ENCODE data around the gene MYH8. TPM values are rescaled to one million over a fixed set of nuclear protein-coding genes. Genes with fewer than 3 reads are reported as not detected.

MYH8 gene
- total and polyA plus RNA-seq, 2 donors = 1.2 to 1.4 TPM

DNA sequence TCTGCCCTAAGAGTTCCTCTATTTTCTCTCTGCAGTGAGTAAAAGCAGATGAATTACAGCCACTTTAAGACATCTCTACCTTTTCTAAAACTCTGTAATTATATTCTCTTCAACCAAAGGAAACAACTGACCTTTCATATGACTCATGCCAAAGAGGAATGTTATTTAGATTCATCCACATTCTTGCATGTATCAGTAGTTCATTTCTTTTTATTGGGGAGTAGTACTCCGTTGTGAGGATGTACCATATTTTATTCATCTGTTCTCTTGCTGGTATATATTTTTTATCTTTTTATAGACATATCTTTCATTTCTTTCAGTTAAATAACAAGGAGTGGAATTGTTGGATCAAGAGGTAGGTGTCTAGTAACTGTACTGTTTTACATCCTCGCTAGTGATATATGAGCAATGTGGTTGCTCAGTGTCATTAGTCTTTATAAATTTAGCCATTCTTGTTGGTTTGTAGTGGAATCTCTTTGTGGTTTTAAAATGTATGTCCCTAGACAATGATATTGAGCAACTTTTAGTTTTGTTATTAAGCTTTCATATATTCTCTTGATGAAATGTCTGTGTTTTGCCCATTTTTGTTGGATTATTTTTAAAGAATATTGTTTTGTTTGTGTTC, 7.8 kb upstream of the MYH8 start:
- no peaks in the 10 kb centered on the region for H3K36me3 ChIP-seq (ENCODE audit: control insufficient read depth in 2 of 2, insufficient read depth in 2 of 2, low read length in 1 of 2)
- 84% methylated on average over 2 of the region's 2 CpGs for WGBS
- no peaks in the 10 kb centered on the region for H3K4me1 ChIP-seq (ENCODE audit: control insufficient read depth in 2 of 2, insufficient read depth in 2 of 2, low read length in 2 of 2)
- H3K27me3 ChIP-seq (ENCODE audit: control insufficient read depth in 2 of 2, insufficient read depth in 1 of 2, low read length in 1 of 2) = no peaks in the 10 kb centered on the region
- no peaks in the 10 kb centered on the region for H3K9me3 ChIP-seq (ENCODE audit: control insufficient read depth in 2 of 2, insufficient read depth in 1 of 2, low read length in 1 of 2)
- no peak overlapping the region for H3K27ac ChIP-seq (ENCODE audit: low read depth in 1 of 2, low read length in 1 of 2)
- no peak for DNase-seq (ENCODE audit: low read depth in 6 of 9, low spot score in 9 of 9)
- H3K4me3 ChIP-seq (ENCODE audit: low read length in 2 of 2) = no peak overlapping the region

DNA sequence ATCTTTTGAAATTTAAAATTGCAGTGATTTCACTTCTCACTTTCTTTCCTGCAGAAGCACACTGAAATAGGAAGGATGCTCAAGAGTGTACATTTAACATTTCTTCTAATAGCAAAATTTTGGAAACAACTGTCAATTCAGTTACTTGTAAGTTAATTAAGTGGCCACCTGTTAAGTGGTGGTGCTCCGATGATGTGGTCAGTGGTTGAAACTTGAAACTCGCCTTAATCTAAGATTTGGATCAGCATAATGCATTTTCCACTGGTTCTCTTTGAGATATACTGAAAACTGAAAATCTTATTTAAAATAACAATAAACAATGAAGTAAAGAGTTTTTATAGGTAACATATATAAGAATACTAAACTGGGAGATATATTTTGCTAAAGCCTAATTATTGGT, 7.0 kb upstream of the MYH8 start:
- Histone ChIP-seq H3K27me3 (ENCODE audit: control insufficient read depth in 2 of 2, insufficient read depth in 1 of 2, low read length in 1 of 2) (no peaks in the 10 kb centered on the region), H3K4me3 (ENCODE audit: low read length in 2 of 2) (no peak overlapping the region), H3K36me3 (ENCODE audit: control insufficient read depth in 2 of 2, insufficient read depth in 2 of 2, low read length in 1 of 2) (no peaks in the 10 kb centered on the region), H3K9me3 (ENCODE audit: control insufficient read depth in 2 of 2, insufficient read depth in 1 of 2, low read length in 1 of 2) (no peaks in the 10 kb centered on the region), H3K27ac (ENCODE audit: low read depth in 1 of 2, low read length in 1 of 2) (no peak overlapping the region), H3K4me1 (ENCODE audit: control insufficient read depth in 2 of 2, insufficient read depth in 2 of 2, low read length in 2 of 2) (no peaks in the 10 kb centered on the region)
- WGBS = 89% methylated on average over 2 of the region's 2 CpGs
- DNase-seq (ENCODE audit: low read depth in 6 of 9, low spot score in 9 of 9) = no peak

DNA sequence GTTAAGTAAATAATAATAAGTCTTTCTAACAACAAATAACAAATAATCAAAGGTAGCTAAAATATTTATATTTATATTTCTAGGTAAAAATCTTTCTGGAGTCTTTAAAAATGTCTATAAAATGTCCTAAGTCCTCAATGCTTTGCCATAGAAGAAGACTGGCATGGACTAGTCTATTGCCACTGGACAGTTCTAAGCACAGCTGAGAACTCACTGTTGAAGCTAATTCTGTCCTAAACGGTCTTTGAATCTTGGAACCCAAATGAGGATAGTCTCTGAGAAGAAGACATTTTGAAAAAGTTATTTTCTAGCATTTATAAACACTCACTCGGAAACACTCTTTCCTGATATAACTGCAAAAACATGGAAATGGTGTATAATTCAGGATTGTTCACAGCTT, 539 bp downstream of the MYH8 start:
- no peaks in the 10 kb centered on the region for H3K36me3 ChIP-seq (ENCODE audit: control insufficient read depth in 2 of 2, insufficient read depth in 2 of 2, low read length in 1 of 2)
- no peaks in the 10 kb centered on the region for H3K4me1 ChIP-seq (ENCODE audit: control insufficient read depth in 2 of 2, insufficient read depth in 2 of 2, low read length in 2 of 2)
- H3K27me3 ChIP-seq (ENCODE audit: control insufficient read depth in 2 of 2, insufficient read depth in 1 of 2, low read length in 1 of 2) = no peaks in the 10 kb centered on the region
- WGBS = 83% methylated on average over 2 of the region's 2 CpGs
- no peak overlapping the region for H3K4me3 ChIP-seq (ENCODE audit: low read length in 2 of 2)
- H3K27ac ChIP-seq (ENCODE audit: low read depth in 1 of 2, low read length in 1 of 2) = no peak overlapping the region
- no peaks in the 10 kb centered on the region for H3K9me3 ChIP-seq (ENCODE audit: control insufficient read depth in 2 of 2, insufficient read depth in 1 of 2, low read length in 1 of 2)
- no peak for DNase-seq (ENCODE audit: low read depth in 6 of 9, low spot score in 9 of 9)

DNA sequence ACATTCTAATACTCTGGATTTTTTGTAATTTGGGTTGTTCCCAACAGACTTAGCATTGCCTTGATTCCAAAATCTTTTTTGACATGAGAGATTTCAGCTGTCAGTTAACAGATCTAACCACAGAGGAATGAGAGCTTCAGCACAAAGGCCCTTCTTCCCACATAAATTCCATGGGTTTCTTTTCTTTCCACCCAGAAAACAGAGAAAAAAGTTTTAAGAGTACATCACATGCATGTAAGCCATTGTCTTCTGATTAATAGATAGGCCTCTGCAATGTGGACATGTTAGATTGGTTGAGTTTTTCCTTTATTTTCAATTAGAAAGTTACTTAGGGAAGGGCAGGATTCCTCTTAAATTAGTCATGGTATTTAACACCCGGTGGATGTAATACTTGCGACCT, 939 bp downstream of the MYH8 start:
- Histone ChIP-seq H3K9me3 (ENCODE audit: control insufficient read depth in 2 of 2, insufficient read depth in 1 of 2, low read length in 1 of 2) (no peaks in the 10 kb centered on the region), H3K27me3 (ENCODE audit: control insufficient read depth in 2 of 2, insufficient read depth in 1 of 2, low read length in 1 of 2) (no peaks in the 10 kb centered on the region), H3K4me3 (ENCODE audit: low read length in 2 of 2) (no peak overlapping the region), H3K27ac (ENCODE audit: low read depth in 1 of 2, low read length in 1 of 2) (no peak overlapping the region), H3K4me1 (ENCODE audit: control insufficient read depth in 2 of 2, insufficient read depth in 2 of 2, low read length in 2 of 2) (no peaks in the 10 kb centered on the region), H3K36me3 (ENCODE audit: control insufficient read depth in 2 of 2, insufficient read depth in 2 of 2, low read length in 1 of 2) (no peaks in the 10 kb centered on the region)
- 92% methylated on average over 2 of the region's 2 CpGs for WGBS
- DNase-seq (ENCODE audit: low read depth in 6 of 9, low spot score in 9 of 9) = no peak

DNA sequence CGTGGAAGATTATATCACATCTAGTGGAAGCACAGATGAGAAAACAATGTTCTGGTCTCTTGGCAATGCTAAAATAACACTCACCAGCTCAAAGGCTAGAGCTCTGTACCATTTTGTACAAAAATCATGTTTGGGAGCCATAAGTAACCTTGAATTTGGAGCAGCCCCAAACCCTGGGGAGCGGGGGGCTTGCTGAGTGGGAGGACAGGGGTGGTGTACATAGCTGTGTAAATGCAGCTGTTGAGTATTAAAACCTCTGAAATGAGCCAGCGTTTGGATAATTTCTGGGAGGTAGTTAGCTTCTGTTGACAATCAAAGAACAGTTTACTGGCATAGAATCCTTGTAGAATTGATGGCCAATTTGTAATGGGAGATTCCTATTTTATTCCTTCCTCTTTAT, 4.3 kb downstream of the MYH8 start:
- Histone ChIP-seq H3K9me3 (ENCODE audit: control insufficient read depth in 2 of 2, insufficient read depth in 1 of 2, low read length in 1 of 2) (no peaks in the 10 kb centered on the region), H3K36me3 (ENCODE audit: control insufficient read depth in 2 of 2, insufficient read depth in 2 of 2, low read length in 1 of 2) (no peaks in the 10 kb centered on the region), H3K4me3 (ENCODE audit: low read length in 2 of 2) (no peak overlapping the region), H3K4me1 (ENCODE audit: control insufficient read depth in 2 of 2, insufficient read depth in 2 of 2, low read length in 2 of 2) (no peaks in the 10 kb centered on the region), H3K27ac (ENCODE audit: low read depth in 1 of 2, low read length in 1 of 2) (no peak overlapping the region), H3K27me3 (ENCODE audit: control insufficient read depth in 2 of 2, insufficient read depth in 1 of 2, low read length in 1 of 2) (no peaks in the 10 kb centered on the region)
- 89% methylated on average over 3 of the region's 3 CpGs for WGBS
- DNase-seq (ENCODE audit: low read depth in 6 of 9, low spot score in 9 of 9) = no peak

DNA sequence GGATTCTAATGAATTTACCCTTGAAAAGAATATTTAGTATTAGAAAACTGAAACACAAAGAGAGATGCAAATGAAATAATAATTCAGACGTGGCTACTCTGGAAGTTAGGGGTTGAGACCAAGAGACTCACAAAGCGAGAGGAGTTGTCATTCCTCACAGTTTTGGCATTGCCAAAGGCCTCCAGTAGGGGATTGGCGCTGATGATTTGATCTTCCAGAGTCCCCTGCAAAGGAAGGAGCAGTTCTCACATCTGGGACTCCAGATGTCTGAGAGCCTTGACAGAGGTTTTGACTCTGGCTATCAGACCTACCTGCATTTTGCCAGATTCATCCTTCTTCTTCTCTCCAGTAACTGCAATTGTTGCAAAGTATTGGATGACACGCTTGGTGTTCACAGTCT, 6.6 kb downstream of the MYH8 start:
- DNase-seq (ENCODE audit: low read depth in 6 of 9, low spot score in 9 of 9) = no peak
- WGBS = 76% methylated on average over 4 of the region's 4 CpGs
- H3K4me1 ChIP-seq (ENCODE audit: control insufficient read depth in 2 of 2, insufficient read depth in 2 of 2, low read length in 2 of 2) = no peaks in the 10 kb centered on the region
- H3K27ac ChIP-seq (ENCODE audit: low read depth in 1 of 2, low read length in 1 of 2) = no peak overlapping the region
- no peak overlapping the region for H3K4me3 ChIP-seq (ENCODE audit: low read length in 2 of 2)
- no peaks in the 10 kb centered on the region for H3K27me3 ChIP-seq (ENCODE audit: control insufficient read depth in 2 of 2, insufficient read depth in 1 of 2, low read length in 1 of 2)
- H3K36me3 ChIP-seq (ENCODE audit: control insufficient read depth in 2 of 2, insufficient read depth in 2 of 2, low read length in 1 of 2) = no peaks in the 10 kb centered on the region
- no peaks in the 10 kb centered on the region for H3K9me3 ChIP-seq (ENCODE audit: control insufficient read depth in 2 of 2, insufficient read depth in 1 of 2, low read length in 1 of 2)

DNA sequence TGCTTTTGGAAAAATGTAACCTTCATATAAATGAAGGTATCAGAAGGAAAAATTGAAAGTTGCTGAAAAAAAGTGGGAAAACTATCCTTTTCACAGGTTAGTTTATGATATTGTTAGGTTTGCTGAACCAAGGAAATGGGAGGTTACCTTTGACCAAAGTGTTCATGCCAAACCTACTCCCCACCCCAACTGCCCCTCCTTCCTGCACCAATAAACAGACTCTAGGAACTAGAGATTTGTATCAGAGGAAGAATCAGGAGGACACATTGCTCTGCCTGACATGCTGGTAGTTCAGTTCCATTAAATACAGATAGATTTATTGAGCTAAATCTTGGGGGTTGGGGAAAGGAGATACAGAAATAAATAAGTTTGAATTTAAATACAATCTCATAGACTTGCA, 18.2 kb downstream of the MYH8 start:
- H3K4me3 ChIP-seq (ENCODE audit: low read length in 2 of 2) = no peak overlapping the region
- H3K9me3 ChIP-seq (ENCODE audit: control insufficient read depth in 2 of 2, insufficient read depth in 1 of 2, low read length in 1 of 2) = no peaks in the 10 kb centered on the region

DNA sequence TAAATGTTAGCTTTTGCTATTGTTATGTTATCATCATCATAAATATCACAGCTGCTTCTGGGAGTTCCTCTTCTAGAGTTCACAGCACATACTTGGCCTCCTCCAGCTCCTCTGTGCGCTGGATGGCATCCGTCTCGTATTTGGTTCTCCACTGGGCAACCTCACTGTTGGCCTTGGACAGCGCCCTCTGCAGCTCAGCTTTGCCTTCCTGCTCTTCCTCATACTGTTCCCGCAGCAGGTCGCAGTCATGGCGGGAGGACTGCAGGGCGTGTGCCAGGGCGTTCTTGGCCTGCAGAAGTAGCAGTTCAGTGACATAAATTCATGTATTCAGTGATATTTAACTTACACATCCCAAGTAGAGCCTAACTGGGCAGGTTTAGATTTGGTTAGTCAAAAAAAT, 23.4 kb downstream of the MYH8 start:
- 88% methylated on average over 9 of the region's 9 CpGs for WGBS
- Histone ChIP-seq H3K36me3 (ENCODE audit: control insufficient read depth in 2 of 2, insufficient read depth in 2 of 2, low read length in 1 of 2) (no peaks in the 10 kb centered on the region), H3K27me3 (ENCODE audit: control insufficient read depth in 2 of 2, insufficient read depth in 1 of 2, low read length in 1 of 2) (no peaks in the 10 kb centered on the region), H3K27ac (ENCODE audit: low read depth in 1 of 2, low read length in 1 of 2) (no peak overlapping the region), H3K4me1 (ENCODE audit: control insufficient read depth in 2 of 2, insufficient read depth in 2 of 2, low read length in 2 of 2) (no peaks in the 10 kb centered on the region), H3K9me3 (ENCODE audit: control insufficient read depth in 2 of 2, insufficient read depth in 1 of 2, low read length in 1 of 2) (no peaks in the 10 kb centered on the region), H3K4me3 (ENCODE audit: low read length in 2 of 2) (no peak overlapping the region)
- no peak for DNase-seq (ENCODE audit: low read depth in 6 of 9, low spot score in 9 of 9)

More for the DNA sequence above, 18.2 kb downstream of the MYH8 start:
- H3K27me3 ChIP-seq (ENCODE audit: control insufficient read depth in 2 of 2, insufficient read depth in 1 of 2, low read length in 1 of 2) = no peaks in the 10 kb centered on the region
- DNase-seq (ENCODE audit: low read depth in 6 of 9, low spot score in 9 of 9) = no peak
- H3K4me1 ChIP-seq (ENCODE audit: control insufficient read depth in 2 of 2, insufficient read depth in 2 of 2, low read length in 2 of 2) = no peaks in the 10 kb centered on the region
- H3K36me3 ChIP-seq (ENCODE audit: control insufficient read depth in 2 of 2, insufficient read depth in 2 of 2, low read length in 1 of 2) = no peaks in the 10 kb centered on the region
- no peak overlapping the region for H3K27ac ChIP-seq (ENCODE audit: low read depth in 1 of 2, low read length in 1 of 2)

DNA sequence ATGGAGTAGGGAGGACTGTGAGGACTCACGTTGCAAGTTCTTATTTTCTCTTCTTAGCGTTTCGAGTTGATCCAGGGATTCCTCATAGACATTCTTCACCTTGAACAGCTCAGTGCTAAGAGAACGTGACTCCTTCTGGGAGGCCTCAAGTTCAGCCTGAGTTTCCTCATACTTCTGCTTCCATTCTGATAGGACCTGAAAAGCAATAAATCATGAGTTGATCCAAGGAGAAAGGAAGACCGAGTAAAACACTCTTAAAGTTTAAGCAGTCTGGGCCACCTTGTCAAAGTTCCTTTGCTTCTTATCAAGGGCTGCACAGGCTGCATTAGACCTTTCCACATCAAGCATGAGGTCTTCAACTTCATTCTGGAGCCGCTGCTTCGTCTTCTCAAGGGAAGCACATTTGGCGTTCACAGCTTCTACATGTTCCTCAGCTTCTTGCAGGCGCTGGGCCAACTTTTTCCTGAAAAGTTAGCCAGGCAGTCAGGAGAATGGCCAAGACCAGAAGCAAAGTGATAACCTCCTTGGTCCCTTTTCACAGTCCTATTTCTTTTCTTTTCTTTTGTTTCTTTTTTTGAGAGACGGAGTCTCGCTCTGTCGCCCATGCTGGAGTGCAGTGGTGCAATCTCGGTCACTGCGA, 25.1 kb downstream of the MYH8 start:
- no peak overlapping the region for H3K4me3 ChIP-seq (ENCODE audit: low read length in 2 of 2)
- WGBS = 68% methylated on average over 14 of the region's 14 CpGs
- DNase-seq (ENCODE audit: low read depth in 6 of 9, low spot score in 9 of 9) = no peak
- no peaks in the 10 kb centered on the region for H3K4me1 ChIP-seq (ENCODE audit: control insufficient read depth in 2 of 2, insufficient read depth in 2 of 2, low read length in 2 of 2)
- no peaks in the 10 kb centered on the region for H3K9me3 ChIP-seq (ENCODE audit: control insufficient read depth in 2 of 2, insufficient read depth in 1 of 2, low read length in 1 of 2)
- H3K27me3 ChIP-seq (ENCODE audit: control insufficient read depth in 2 of 2, insufficient read depth in 1 of 2, low read length in 1 of 2) = no peaks in the 10 kb centered on the region
- H3K36me3 ChIP-seq (ENCODE audit: control insufficient read depth in 2 of 2, insufficient read depth in 2 of 2, low read length in 1 of 2) = no peaks in the 10 kb centered on the region
- no peak overlapping the region for H3K27ac ChIP-seq (ENCODE audit: low read depth in 1 of 2, low read length in 1 of 2)
